IPS-15b (cell line): ENCODE data around the gene SUSD3.

Experiments used
- H3K27me3 ChIP-seq: one replicate; pipeline ENCODE4 v1.6.1; 2013; ENCODE audit warnings: low read length; ENCODE audit not compliant: control insufficient read depth, insufficient read depth
- H3K36me3 ChIP-seq: one replicate; pipeline ENCODE4 v1.6.1; 2013; ENCODE audit warnings: low read length; ENCODE audit not compliant: control insufficient read depth, insufficient read depth
- H3K4me1 ChIP-seq: one replicate; pipeline ENCODE4 v1.6.1; 2013; ENCODE audit warnings: mild to moderate bottlenecking, low read length; ENCODE audit not compliant: control insufficient read depth, insufficient read depth
- H3K4me3 ChIP-seq: one replicate; pipeline ENCODE4 v1.5.1; 2013; ENCODE audit warnings: low read depth, low read length
- H3K9ac ChIP-seq: one replicate; pipeline ENCODE4 v1.6.1; 2013; ENCODE audit warnings: low read depth, mild to moderate bottlenecking, low read length
- H3K9me3 ChIP-seq: one replicate; pipeline ENCODE4 v1.6.1; 2013; ENCODE audit warnings: mild to moderate bottlenecking, low read length; ENCODE audit not compliant: control insufficient read depth, insufficient read depth

Gene SUSD3

DNA sequence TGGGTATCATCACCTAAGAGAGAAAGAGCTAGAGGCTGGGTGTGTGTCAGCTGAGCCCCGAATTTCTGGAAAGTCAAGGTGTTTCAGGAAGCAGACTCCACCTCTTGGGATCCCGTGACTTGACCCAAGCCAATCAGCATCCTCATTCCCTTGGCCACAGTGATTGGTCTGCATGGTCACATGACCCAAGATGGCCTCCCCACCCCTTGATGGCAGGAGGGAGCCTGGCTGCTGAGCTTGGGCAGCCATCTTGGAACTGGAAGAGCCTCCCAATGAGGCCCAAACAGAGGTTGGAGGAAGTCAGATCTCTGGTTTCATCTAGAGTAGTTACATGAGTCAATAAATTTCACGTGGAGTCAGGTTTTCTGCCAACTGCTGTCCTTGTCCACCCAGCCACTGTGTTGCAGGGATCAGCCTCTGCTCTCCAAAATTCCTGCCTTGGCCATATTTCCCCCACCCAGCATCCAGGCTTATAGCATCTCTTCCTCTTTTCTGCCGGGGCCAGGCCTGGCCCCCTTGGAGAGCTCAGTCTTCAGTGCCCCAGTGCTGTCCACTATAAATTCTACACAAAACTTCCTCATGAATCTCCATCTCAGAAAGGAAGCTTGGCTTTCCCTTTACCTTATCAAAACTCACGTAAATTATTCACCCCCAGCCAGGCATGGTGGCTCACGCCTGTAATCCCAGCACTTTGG, 17.2 kb upstream of the SUSD3 start:
- Histone ChIP-seq H3K4me1 (peaks cover 4% of the 10 kb centered on the region), H3K36me3 (no peaks in the 10 kb centered on the region), H3K9ac (no peak overlapping the region), H3K4me3 (no peak overlapping the region), H3K27me3 (no peaks in the 10 kb centered on the region), H3K9me3 (no peaks in the 10 kb centered on the region)

GRCh38 chr9:93043122-93043521, 15.4 kb upstream of the SUSD3 start:
- no peaks in the 10 kb centered on the region for H3K27me3 ChIP-seq
- H3K9ac ChIP-seq: no peak overlapping the region
- H3K4me3 ChIP-seq: no peak overlapping the region
- H3K36me3 ChIP-seq: no peaks in the 10 kb centered on the region
- H3K9me3 ChIP-seq: no peaks in the 10 kb centered on the region
- peaks cover under 1% of the 10 kb centered on the region for H3K4me1 ChIP-seq

DNA sequence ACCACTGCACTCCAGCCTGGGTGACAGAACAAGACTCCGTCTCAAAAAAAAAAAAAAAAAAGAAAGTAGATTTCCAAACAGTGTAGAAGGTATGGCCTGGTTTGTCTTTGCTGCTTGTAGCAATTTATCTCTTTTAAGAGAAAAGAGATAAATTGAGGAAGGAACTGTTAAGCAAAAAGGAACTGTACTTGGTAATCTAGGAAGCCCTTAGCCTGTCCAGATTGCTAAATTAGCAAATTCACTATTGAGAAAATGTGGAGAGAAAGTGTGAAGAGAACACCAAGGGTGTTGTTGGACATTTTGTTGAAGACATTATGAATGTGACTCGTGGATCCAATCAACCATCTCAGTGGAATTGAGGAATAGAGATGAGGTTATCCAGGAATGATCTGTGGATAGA, 13.0 kb upstream of the SUSD3 start:
- Histone ChIP-seq H3K36me3 (no peaks in the 10 kb centered on the region), H3K27me3 (no peaks in the 10 kb centered on the region), H3K4me1 (no peaks in the 10 kb centered on the region), H3K9ac (no peak overlapping the region), H3K9me3 (no peaks in the 10 kb centered on the region), H3K4me3 (no peak overlapping the region)

DNA sequence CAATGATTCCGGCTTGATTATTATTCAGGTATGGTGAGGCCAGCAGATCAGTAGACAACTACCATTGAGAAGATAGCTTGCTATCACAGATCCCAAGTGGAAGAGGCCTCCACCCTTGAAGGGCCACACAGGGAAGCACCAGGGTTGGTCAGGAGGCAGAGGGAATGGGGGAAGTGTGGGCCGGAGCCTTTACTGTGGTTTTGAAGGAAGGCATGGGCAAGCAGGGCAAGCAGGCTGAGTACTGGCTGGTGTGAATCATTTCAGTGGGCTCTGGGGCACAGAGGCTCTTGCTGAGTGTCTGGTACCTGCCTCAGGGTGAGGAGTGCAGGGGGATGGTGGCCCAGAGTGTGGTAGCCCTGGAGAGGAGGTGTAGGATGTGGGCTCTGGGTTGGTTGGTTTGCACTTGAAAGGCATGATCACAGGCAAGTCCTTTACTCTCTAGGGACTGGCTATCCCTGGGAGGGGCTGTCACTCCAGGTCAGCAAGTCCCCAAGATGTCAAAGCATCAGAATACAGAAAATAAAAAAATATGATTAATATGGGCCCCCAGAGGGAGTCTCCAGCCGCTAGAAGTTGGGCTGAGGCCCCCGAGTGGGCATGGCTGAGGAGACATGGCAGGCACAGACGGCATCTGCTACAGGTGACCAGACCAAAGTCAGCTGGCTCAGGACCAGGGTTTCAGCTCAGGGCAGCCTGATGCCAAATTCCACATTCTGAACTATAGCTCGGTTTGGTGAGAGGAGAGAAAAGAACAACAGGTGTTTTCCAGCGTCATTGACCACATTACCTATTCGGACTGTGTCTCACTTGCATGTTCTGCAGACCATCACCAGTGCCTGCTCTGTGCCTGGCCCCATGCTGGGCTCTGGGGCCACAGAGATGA, 9.7 kb upstream of the SUSD3 start:
- Histone ChIP-seq H3K9me3 (no peaks in the 10 kb centered on the region), H3K36me3 (no peaks in the 10 kb centered on the region), H3K4me3 (no peak overlapping the region), H3K27me3 (no peaks in the 10 kb centered on the region), H3K9ac (no peak overlapping the region), H3K4me1 (peaks cover 6% of the 10 kb centered on the region)

- Histone ChIP-seq H3K27me3 (no peaks in the 10 kb centered on the region), H3K9me3 (no peaks in the 10 kb centered on the region), H3K36me3 (no peaks in the 10 kb centered on the region), H3K4me1 (peaks cover 7% of the 10 kb centered on the region), H3K9ac (no peak overlapping the region), H3K4me3 (no peak overlapping the region)
Measured at GRCh38 chr9:93049491-93049890, 9.0 kb upstream of the SUSD3 start.

DNA sequence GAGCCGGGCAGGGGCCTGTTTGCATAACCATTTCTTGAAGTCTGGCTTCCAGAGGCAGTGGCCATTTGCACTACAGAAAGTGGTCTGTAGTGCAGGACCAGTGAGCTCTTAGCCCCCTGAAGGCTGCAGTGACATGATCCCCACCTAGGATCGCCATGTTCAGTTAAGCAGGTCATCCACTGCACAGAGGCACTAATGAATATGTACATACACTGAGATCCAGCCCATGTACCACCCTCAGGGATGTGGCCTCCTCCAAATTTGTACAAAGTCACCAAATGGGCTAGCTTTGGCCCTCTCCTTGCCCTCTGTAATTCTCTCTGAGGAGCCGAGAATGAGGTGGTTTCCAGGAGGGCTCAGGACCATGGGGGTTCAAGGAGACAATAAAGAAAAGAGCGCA, 8.3 kb upstream of the SUSD3 start:
- Histone ChIP-seq H3K9me3 (no peaks in the 10 kb centered on the region), H3K27me3 (no peaks in the 10 kb centered on the region), H3K4me1 (peaks cover 7% of the 10 kb centered on the region), H3K4me3 (no peak overlapping the region), H3K9ac (no peak overlapping the region), H3K36me3 (no peaks in the 10 kb centered on the region)

- Histone ChIP-seq H3K4me3 (no peak overlapping the region), H3K4me1 (peaks cover 7% of the 10 kb centered on the region), H3K9ac (no peak overlapping the region), H3K9me3 (no peaks in the 10 kb centered on the region), H3K36me3 (no peaks in the 10 kb centered on the region), H3K27me3 (no peaks in the 10 kb centered on the region)
Measured at GRCh38 chr9:93051680-93052089, 6.8 kb upstream of the SUSD3 start.

DNA sequence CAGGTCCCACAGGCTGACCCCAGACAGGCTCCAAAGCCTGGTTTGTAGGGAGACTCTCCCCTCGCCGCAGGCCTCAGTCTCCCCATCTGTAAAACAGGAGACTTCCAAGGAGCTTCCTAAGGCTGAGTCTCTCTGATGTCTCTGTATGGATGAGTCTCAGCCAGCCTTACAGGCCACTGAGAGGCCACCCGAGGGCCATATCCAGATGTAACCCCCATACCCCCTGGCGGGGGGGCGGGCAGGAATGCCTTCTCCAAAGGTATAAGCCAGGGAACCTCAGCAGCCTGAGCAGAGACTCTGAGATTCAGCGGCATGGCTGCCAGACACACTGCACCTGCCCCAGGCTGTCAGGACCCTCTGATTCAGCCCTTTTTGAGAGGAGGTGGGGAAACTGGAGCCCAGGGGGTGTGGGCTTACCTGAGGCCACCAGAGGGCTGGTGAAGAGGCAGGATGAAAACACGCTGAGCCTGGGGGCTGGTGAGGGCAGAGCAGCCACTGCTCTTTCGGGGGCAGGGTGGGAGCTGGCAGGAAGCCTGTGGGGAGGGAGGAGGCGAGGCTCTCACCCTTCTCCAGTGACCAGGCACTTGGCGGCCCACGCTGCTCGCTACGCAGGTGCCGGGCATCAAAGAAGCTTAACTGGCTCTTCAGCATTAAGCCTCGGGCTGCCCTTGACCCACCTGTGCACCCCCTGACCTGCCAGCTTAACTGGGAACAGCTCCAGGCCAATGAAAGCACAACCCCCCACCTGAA, 5.5 kb upstream of the SUSD3 start:
- Histone ChIP-seq H3K9ac (no peak overlapping the region), H3K27me3 (no peaks in the 10 kb centered on the region), H3K9me3 (no peaks in the 10 kb centered on the region), H3K4me3 (no peak overlapping the region), H3K4me1 (peaks cover 11% of the 10 kb centered on the region), H3K36me3 (no peaks in the 10 kb centered on the region)

GRCh38 chr9:93053781-93054331, 4.6 kb upstream of the SUSD3 start:
- Histone ChIP-seq H3K9me3 (no peaks in the 10 kb centered on the region), H3K27me3 (no peaks in the 10 kb centered on the region), H3K36me3 (no peaks in the 10 kb centered on the region), H3K4me3 (no peak overlapping the region), H3K9ac (no peak overlapping the region), H3K4me1 (peaks cover 11% of the 10 kb centered on the region)

- peaks cover 3% of the 10 kb centered on the region for H3K27me3 ChIP-seq
- H3K36me3 ChIP-seq: no peaks in the 10 kb centered on the region
- no peak overlapping the region for H3K9ac ChIP-seq
- no peak overlapping the region for H3K4me3 ChIP-seq
- H3K9me3 ChIP-seq: no peaks in the 10 kb centered on the region
- H3K4me1 ChIP-seq: peaks cover 11% of the 10 kb centered on the region
Measured at GRCh38 chr9:93054758-93055704, 3.5 kb upstream of the SUSD3 start.
